Large intestine (tissue), 3 donors: Measurements from ENCODE around the gene MYO15B. TPM values are rescaled to one million over a fixed set of nuclear protein-coding genes. Genes with fewer than 3 reads are reported as not detected.

ENCODE experiments used
- DNase-seq, 2 donors: peaks; one replicate each; pipeline versions ENCODE4 v3.0.0 to v3.0.0-alpha.2; 2013
- H3K27ac ChIP-seq: one replicate; pipeline ENCODE4 v1.5.1; 2013; ENCODE audit warnings: low read length
- H3K27me3 ChIP-seq: 2 replicates; pipeline ENCODE4 v1.6.1; 2013; ENCODE audit warnings: low read length; ENCODE audit not compliant: control insufficient read depth, insufficient read depth
- H3K36me3 ChIP-seq: 2 replicates; pipeline ENCODE4 v1.6.1; 2013; ENCODE audit warnings: low read length; ENCODE audit not compliant: control insufficient read depth, insufficient read depth
- H3K4me1 ChIP-seq: one replicate; pipeline ENCODE4 v1.6.1; 2013; ENCODE audit warnings: low read length; ENCODE audit not compliant: control insufficient read depth, insufficient read depth
- H3K4me3 ChIP-seq: one replicate; pipeline ENCODE4 v1.5.1; 2013; ENCODE audit warnings: low read length
- H3K9me3 ChIP-seq: one replicate; pipeline ENCODE4 v1.6.1; 2013; ENCODE audit warnings: mild to moderate bottlenecking, low read depth, low read length, moderate library complexity; ENCODE audit not compliant: control insufficient read depth
- WGBS: methylation state at CpG from one replicate; pipeline ENCODE4 v1.1.5; 2013; ENCODE audit warnings: low lambda C conversion rate; ENCODE audit not compliant: insufficient coverage; 5-methylcytosine and 5-hydroxymethylcytosine counted together
- polyA plus RNA-seq: library from polyadenylated mRNA; unstranded; fragments of 120-200 nt; gene quantifications from one replicate; pipeline ENCODE4 v1.2.1, GENCODE V29; 2013

MYO15B gene
- polyA plus RNA-seq, 1 donor, result 595 TPM

- Histone ChIP-seq H3K4me3 (no peak overlapping the region), H3K36me3 (peaks cover 85% of the 10 kb centered on the region), H3K27ac (no peak overlapping the region), H3K27me3 (no peaks in the 10 kb centered on the region), H3K9me3 (no peaks in the 10 kb centered on the region), H3K4me1 (peaks cover 9% of the 10 kb centered on the region)
- DNase-seq, result no peak
- no CpG with 5 or more reads among the region's 31 CpGs for WGBS
Observed at GRCh38 chr17:75568412-75569255, 19.0 kb upstream of the MYO15B start.

DNA sequence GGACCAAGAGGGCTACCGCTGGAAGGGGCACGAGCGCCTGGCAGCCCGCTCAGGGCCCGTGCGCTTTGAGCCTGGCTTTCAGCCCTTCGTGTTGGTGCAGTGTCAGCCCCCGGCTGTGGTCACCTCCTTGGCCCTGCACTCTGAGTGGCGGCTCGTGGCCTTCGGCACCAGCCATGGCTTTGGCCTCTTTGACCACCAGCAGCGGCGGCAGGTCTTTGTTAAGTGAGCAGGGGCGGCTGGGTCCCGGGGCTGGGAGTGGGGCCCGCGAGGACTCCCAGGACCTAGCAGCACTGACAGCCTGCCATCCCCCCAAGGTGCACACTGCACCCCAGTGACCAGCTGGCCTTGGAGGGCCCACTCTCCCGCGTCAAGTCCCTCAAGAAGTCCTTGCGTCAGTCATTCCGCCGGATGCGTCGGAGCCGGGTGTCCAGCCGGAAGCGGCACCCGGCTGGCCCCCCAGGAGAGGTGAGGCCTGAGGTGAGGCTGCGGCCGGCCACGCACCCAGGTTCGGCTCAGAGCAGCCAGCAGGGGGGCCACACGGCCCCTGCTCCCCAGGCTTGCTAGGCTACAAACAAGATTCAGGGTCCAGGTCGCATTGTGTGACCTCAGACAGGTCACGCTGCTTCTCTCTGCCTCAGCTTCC lies 17.4 kb upstream of the MYO15B start:
- Histone ChIP-seq H3K27ac (no peak overlapping the region), H3K4me1 (peaks cover 17% of the 10 kb centered on the region), H3K36me3 (peaks cover 84% of the 10 kb centered on the region), H3K4me3 (no peak overlapping the region), H3K27me3 (no peaks in the 10 kb centered on the region), H3K9me3 (no peaks in the 10 kb centered on the region)
- no CpG with 5 or more reads among the region's 35 CpGs for WGBS
- no peak for DNase-seq

DNA sequence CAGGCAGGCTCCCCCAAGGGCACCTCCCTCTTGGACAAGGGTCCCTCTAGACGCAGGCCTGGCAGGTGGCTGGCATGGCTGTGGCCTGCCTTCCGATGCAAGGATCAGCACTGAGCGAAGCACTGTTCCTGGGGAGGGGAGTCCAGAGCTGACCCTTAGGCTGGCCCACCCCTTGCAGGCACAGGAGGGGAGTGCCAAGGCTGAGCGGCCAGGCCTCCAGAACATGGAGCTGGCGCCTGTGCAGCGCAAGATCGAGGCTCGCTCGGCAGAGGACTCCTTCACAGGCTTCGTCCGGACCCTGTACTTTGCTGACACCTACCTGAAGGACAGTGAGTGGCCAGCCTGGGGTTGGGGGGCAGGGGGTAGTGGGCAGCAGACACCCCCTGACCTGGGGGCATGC lies 16.8 kb upstream of the MYO15B start:
- H3K27ac ChIP-seq, result no peak overlapping the region
- H3K4me3 ChIP-seq, result no peak overlapping the region
- DNase-seq, result no peak
- WGBS, result no CpG with 5 or more reads among the region's 11 CpGs
- H3K36me3 ChIP-seq, result peaks cover 83% of the 10 kb centered on the region
- H3K9me3 ChIP-seq, result no peaks in the 10 kb centered on the region
- H3K27me3 ChIP-seq, result no peaks in the 10 kb centered on the region
- peaks cover 17% of the 10 kb centered on the region for H3K4me1 ChIP-seq

DNA sequence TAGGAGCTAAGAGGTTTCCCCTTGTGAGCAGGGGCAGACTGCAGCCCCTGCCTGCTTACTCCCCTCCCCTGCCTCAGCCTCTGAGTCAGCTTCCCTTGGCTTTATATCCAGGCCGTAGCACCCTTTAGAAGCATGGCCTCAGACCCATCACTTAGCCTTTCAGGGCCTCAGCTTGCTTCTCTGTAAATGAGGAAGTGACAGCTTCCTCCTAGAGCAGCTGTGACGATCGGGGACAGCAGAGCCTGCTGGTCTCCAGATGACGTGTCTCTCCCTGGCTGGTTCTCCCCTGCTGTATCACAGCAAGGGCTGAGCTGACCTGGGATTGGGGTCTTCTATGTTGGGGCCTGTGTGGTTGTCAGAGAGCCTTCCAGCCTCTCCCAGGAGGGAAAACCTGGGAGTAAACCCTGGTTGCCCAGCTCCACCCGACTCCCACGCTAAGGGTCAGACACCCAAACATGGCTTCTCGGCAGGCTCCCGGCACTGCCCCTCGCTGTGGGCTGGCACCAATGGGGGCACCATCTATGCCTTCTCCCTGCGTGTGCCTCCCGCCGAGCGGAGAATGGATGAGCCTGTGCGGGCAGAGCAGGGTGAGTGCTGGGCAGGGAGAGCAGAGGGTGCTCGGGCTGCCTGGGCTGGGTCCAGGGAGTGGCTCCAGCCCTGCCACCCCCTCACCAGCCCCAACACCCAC lies 16.3 kb upstream of the MYO15B start:
- no CpG with 5 or more reads among the region's 15 CpGs for WGBS
- H3K27me3 ChIP-seq, result no peaks in the 10 kb centered on the region
- H3K4me3 ChIP-seq, result no peak overlapping the region
- H3K9me3 ChIP-seq, result no peaks in the 10 kb centered on the region
- H3K36me3 ChIP-seq, result peaks cover 77% of the 10 kb centered on the region
- DNase-seq, result peak in 1 of 2 donors; percentile 29
- no peak overlapping the region for H3K27ac ChIP-seq
- H3K4me1 ChIP-seq, result peaks cover 17% of the 10 kb centered on the region

- no peaks in the 10 kb centered on the region for H3K27me3 ChIP-seq
- H3K27ac ChIP-seq, result no peak overlapping the region
- DNase-seq, result no peak
- no CpG with 5 or more reads among the region's 16 CpGs for WGBS
- no peak overlapping the region for H3K4me3 ChIP-seq
- peaks cover 21% of the 10 kb centered on the region for H3K4me1 ChIP-seq
- H3K36me3 ChIP-seq, result peaks cover 73% of the 10 kb centered on the region
- H3K9me3 ChIP-seq, result peaks cover under 1% of the 10 kb centered on the region
Observed at GRCh38 chr17:75571885-75572215, 15.8 kb upstream of the MYO15B start.

GRCh38 chr17:75572713-75573539 lies 14.7 kb upstream of the MYO15B start:
- Histone ChIP-seq H3K4me1 (peaks cover 30% of the 10 kb centered on the region), H3K4me3 (no peak overlapping the region), H3K27me3 (no peaks in the 10 kb centered on the region), H3K27ac (no peak overlapping the region), H3K36me3 (peaks cover 71% of the 10 kb centered on the region), H3K9me3 (peaks cover 10% of the 10 kb centered on the region)
- WGBS, result 93% methylated on average over 3 of the region's 39 CpGs
- DNase-seq, result no peak

DNA sequence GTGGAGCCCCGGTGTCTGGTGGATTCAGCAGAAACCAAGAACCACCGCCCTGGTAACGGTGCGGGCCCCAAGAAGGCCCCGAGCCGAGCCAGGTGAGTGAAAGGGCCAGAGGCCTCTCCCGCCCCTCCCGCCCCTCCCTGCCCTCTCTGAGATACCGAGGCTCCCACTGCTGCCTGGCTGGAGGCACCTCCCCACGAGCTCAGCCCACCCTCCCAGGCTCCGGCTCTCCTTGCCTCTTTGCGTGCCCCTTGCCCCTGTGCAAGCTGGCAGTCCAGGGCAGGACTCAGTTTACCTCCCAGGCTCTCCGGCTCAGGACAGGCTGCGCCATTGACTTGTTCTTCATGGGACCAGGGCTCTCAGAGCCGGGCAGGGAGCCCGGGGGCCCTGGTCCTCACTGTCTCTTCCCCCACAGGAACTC lies 14.1 kb upstream of the MYO15B start:
- Histone ChIP-seq H3K9me3 (peaks cover 10% of the 10 kb centered on the region), H3K4me3 (no peak overlapping the region), H3K27ac (no peak overlapping the region), H3K36me3 (peaks cover 64% of the 10 kb centered on the region), H3K27me3 (no peaks in the 10 kb centered on the region), H3K4me1 (peaks cover 36% of the 10 kb centered on the region)
- DNase-seq, result peak in 1 of 2 donors; percentile 25
- WGBS, result no CpG with 5 or more reads among the region's 16 CpGs

DNA sequence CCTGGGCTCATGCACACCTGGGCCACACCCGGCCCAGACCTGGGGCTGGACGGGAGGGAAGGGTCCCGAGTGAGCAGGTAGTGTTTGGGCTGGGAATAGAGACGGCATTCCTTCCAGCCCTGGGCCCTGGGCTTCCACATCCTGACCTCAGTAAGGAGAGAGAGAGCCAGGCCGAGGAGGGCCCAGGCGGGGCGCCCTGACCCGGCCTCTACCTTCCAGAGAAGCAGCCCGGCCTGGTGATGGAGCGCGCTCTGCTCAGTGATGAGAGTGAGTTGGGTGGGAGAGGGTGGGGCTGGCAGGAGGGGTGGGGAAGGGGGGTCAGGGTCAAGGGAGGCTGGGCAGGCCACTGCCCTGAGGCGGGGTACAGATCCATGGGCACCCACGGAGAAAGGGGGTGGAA lies 13.6 kb upstream of the MYO15B start:
- Histone ChIP-seq H3K4me1 (peaks cover 39% of the 10 kb centered on the region), H3K36me3 (peaks cover 60% of the 10 kb centered on the region), H3K4me3 (no peak overlapping the region), H3K9me3 (peaks cover 10% of the 10 kb centered on the region), H3K27ac (no peak overlapping the region), H3K27me3 (no peaks in the 10 kb centered on the region)
- no CpG with 5 or more reads among the region's 13 CpGs for WGBS
- DNase-seq, result no peak

GRCh38 chr17:75574404-75575036 lies 13.1 kb upstream of the MYO15B start:
- no CpG with 5 or more reads among the region's 29 CpGs for WGBS
- Histone ChIP-seq H3K4me3 (no peak overlapping the region), H3K36me3 (peaks cover 56% of the 10 kb centered on the region), H3K9me3 (peaks cover 10% of the 10 kb centered on the region), H3K4me1 (peaks cover 42% of the 10 kb centered on the region), H3K27ac (no peak overlapping the region), H3K27me3 (no peaks in the 10 kb centered on the region)
- DNase-seq, result no peak
